Keratinocyte (primary cell): Measurements from ENCODE around the gene CLEC2A. TPM values are rescaled to one million over a fixed set of nuclear protein-coding genes. Genes with fewer than 3 reads are reported as not detected.

Experiments
- DNase-seq: peaks from one replicate; pipeline ENCODE4 v3.0.0-alpha.2; 2011; ENCODE audit warnings: low read depth, missing footprints, low spot score
- FAIRE-seq: peaks from 2 replicates; lab custom pipeline; 2011; peaks lifted over from hg19 to GRCh38; lab: Jason Lieb, UNC
- H2AFZ ChIP-seq: 2 replicates; pipeline ENCODE4 v1.6.0; 2012; ENCODE audit warnings: low read length, control low read depth, inconsistent platforms; ENCODE audit not compliant: control insufficient read depth
- H3K27ac ChIP-seq: 2 replicates; pipeline ENCODE4 v1.5.1; 2011; ENCODE audit warnings: low read length; ENCODE audit not compliant: control insufficient read depth, insufficient read depth
- H3K27me3 ChIP-seq: 3 replicates; pipeline ENCODE4 v1.6.0; 2011; ENCODE audit warnings: low read length; ENCODE audit not compliant: control insufficient read depth, insufficient read depth; ENCODE audit errors: extremely low read depth
- H3K36me3 ChIP-seq, 2 experiments: 2 replicates in 1 of 2; 3 replicates in 1 of 2; pipeline ENCODE4 v1.5.1; 2011; ENCODE audit warnings: low read length in 2 of 2, mild to moderate bottlenecking in 1 of 2; ENCODE audit not compliant: control insufficient read depth in 2 of 2, insufficient read depth in 2 of 2; ENCODE audit errors: extremely low read depth in 1 of 2
- H3K4me1 ChIP-seq: 3 replicates; pipeline ENCODE4 v1.5.1; 2011; ENCODE audit warnings: low read length; ENCODE audit not compliant: control insufficient read depth, insufficient read depth; ENCODE audit errors: extremely low read depth
- H3K4me2 ChIP-seq: 3 replicates; pipeline ENCODE4 v1.6.0; 2011; ENCODE audit warnings: low read depth, low read length; ENCODE audit not compliant: control insufficient read depth, insufficient read depth; ENCODE audit errors: extremely low read depth
- H3K4me3 ChIP-seq, 3 experiments: fragments of 200-600 bp in 1 of 3; sonication (generic) in 1 of 3; 2 replicates in 2 of 3; 3 replicates in 1 of 3; pipeline ENCODE4 v1.5.1; 2011 to 2016; ENCODE audit warnings: low read length in 3 of 3, mild to moderate bottlenecking in 3 of 3, control low read depth in 2 of 3, inconsistent platforms in 1 of 3, low read depth in 1 of 3, mixed read lengths in 1 of 3, mixed run types in 1 of 3, moderate library complexity in 1 of 3; ENCODE audit not compliant: control insufficient read depth in 2 of 3, insufficient read depth in 2 of 3; ENCODE audit errors: extremely low read depth in 1 of 3
- H3K79me2 ChIP-seq: 2 replicates; pipeline ENCODE4 v1.6.0; 2012; ENCODE audit warnings: low read length; ENCODE audit not compliant: control insufficient read depth, insufficient read depth
- H3K9ac ChIP-seq: 3 replicates; pipeline ENCODE4 v1.6.0; 2011; ENCODE audit warnings: low read length; ENCODE audit not compliant: control insufficient read depth, insufficient read depth; ENCODE audit errors: extremely low read depth
- H3K9me1 ChIP-seq: 3 replicates; pipeline ENCODE4 v1.6.0; 2011; ENCODE audit warnings: low read length; ENCODE audit not compliant: control insufficient read depth, insufficient read depth; ENCODE audit errors: extremely low read depth
- H3K9me3 ChIP-seq: 2 replicates; pipeline ENCODE4 v1.5.1; 2012; ENCODE audit warnings: low read depth, low read length; ENCODE audit not compliant: control insufficient read depth
- H4K20me1 ChIP-seq: 3 replicates; pipeline ENCODE4 v1.6.0; 2011; ENCODE audit warnings: low read length; ENCODE audit not compliant: control insufficient read depth, insufficient read depth; ENCODE audit errors: extremely low read depth
- CTCF ChIP-seq, 3 experiments: IDR thresholded peaks in 1 of 3; conservative IDR thresholded peaks in 1 of 3; optimal IDR thresholded peaks in 1 of 3; 2 replicates in 2 of 3; 3 replicates in 1 of 3; pipeline versions ENCODE3 to v1.5.1; 2011; ENCODE audit warnings: low read length in 3 of 3, mild to moderate bottlenecking in 3 of 3, moderate library complexity in 2 of 3, control low read depth in 1 of 3, inconsistent platforms in 1 of 3; ENCODE audit not compliant: insufficient read depth in 2 of 3; ENCODE audit errors: extremely low read depth in 1 of 3
- EZH2 ChIP-seq: IDR thresholded peaks from one replicate; pipeline ENCODE4 v1.6.1; 2012; ENCODE audit warnings: inconsistent platforms, mild to moderate bottlenecking, low read length, moderate library complexity
- dilution Hi-C: fragments of 300-500 bp; cut with MboI; formaldehyde crosslinking; loops from one replicate; pipeline ENCODE4 v1.7.0; 2020; ENCODE audit warnings: low sequenced_read_pairs; ENCODE audit not compliant: extremely low pct_ligation_motif_present
- polyA plus RNA-seq, 5 experiments: library from polyadenylated mRNA; depleted of rRNA in 3 of 5; stranded (reverse) in 3 of 5; stranded (forward) in 1 of 5; unstranded in 1 of 5; fragments of >200 nt; gene quantifications; 1 replicate in 1 of 5; 2 replicates in 3 of 5; 3 replicates in 1 of 5; pipeline versions ENCODE4 v1.2.1 to v1.2.3, GENCODE V29; 2011 to 2012; ENCODE audit warnings: missing spikeins in 2 of 5, low read depth in 1 of 5, low replicate concordance in 1 of 5

Gene CLEC2A
- polyA plus RNA-seq, 1 donor (not counting 4 experiments of a cell fraction or from before 2014, with no cell fraction given), result 0.88 TPM

GRCh38 chr12:9906873-9907272 lies 25.3 kb downstream of the CLEC2A start:
- Histone ChIP-seq H3K9me3 (peaks cover 17% of the 10 kb centered on the region), H3K4me2 (no peak overlapping the region), H3K9ac (no peak overlapping the region), H4K20me1 (no peaks in the 10 kb centered on the region), H2AFZ (no peak overlapping the region), H3K9me1 (no peaks in the 10 kb centered on the region), H3K79me2 (no peaks in the 10 kb centered on the region), H3K27me3 (no peaks in the 10 kb centered on the region), H3K4me1 (no peaks in the 10 kb centered on the region), H3K27ac (no peak overlapping the region), H3K36me3 (no peaks in the 10 kb centered on the region), H3K4me3 (no peak overlapping the region)
- DNase-seq (no peak), FAIRE-seq (no peak)
- dilution Hi-C loops, result no loop called here
- TF ChIP-seq EZH2, result no peak
- no peak for TF ChIP-seq CTCF (optimal IDR thresholded peaks at IDR 0.05 in 1 of 3, IDR thresholded peaks at IDR 0.05 in 1 of 3, conservative IDR thresholded peaks at IDR 0.05 in 1 of 3; ENCODE audit: extremely low read depth in 1 of 3, insufficient read depth in 2 of 3, low read length in 3 of 3)

- H4K20me1 ChIP-seq, result no peaks in the 10 kb centered on the region
- peak overlapping the region; percentile 27 for H2AFZ ChIP-seq
- DNase-seq, result no peak
- H3K36me3 ChIP-seq, result no peaks in the 10 kb centered on the region
- H3K27me3 ChIP-seq, result no peaks in the 10 kb centered on the region
- FAIRE-seq, result peak; percentile 61
- peaks cover 4% of the 10 kb centered on the region for H3K4me1 ChIP-seq
- TF ChIP-seq CTCF (optimal IDR thresholded peaks at IDR 0.05 in 1 of 3, IDR thresholded peaks at IDR 0.05 in 1 of 3, conservative IDR thresholded peaks at IDR 0.05 in 1 of 3; ENCODE audit: extremely low read depth in 1 of 3, insufficient read depth in 2 of 3, low read length in 3 of 3), result no peak
- no peak for TF ChIP-seq EZH2
- no peaks in the 10 kb centered on the region for H3K9me1 ChIP-seq
- H3K4me3 ChIP-seq, result no peak overlapping the region
- H3K9me3 ChIP-seq, result peaks cover 8% of the 10 kb centered on the region
- no peak overlapping the region for H3K9ac ChIP-seq
- H3K79me2 ChIP-seq, result no peaks in the 10 kb centered on the region
- H3K27ac ChIP-seq, result no peak overlapping the region
- dilution Hi-C loops, result no loop called here
- H3K4me2 ChIP-seq, result no peak overlapping the region
These were observed 29.5 kb downstream of the CLEC2A start for GRCh38 chr12:9902539-9903228.
